Measurements from ENCODE around the gene APOBEC3F.
"Not testable (repeated sequence)": the region's sequence is repeated elsewhere in the genome, so short reads cannot be mapped to it uniquely, and the experiment has no call there.

- TF ChIP-seq CTCF (IDR thresholded peaks at IDR 0.05 in 4 of 5, conservative IDR thresholded peaks at IDR 0.05 in 1 of 5); POLR2A (IDR thresholded peaks at IDR 0.05): not testable (repeated sequence)
Observed at GRCh38 chr22:39066442-39067276, 26.0 kb downstream of the APOBEC3F start.
